HG02642 (cell line): ENCODE results near the gene WDR45B.
"Not testable (repeated sequence)": the region's sequence is repeated elsewhere in the genome, so short reads cannot be mapped to it uniquely, and the experiment has no call there.

Experiments
- ATAC-seq: cut with Tn5 transposase; IDR thresholded peaks from one replicate; pipeline ENCODE4 v1.9.1; 2021; ENCODE audit warnings: mild to moderate bottlenecking; ENCODE audit not compliant: unreplicated experiment, poor library complexity

WDR45B gene

DNA sequence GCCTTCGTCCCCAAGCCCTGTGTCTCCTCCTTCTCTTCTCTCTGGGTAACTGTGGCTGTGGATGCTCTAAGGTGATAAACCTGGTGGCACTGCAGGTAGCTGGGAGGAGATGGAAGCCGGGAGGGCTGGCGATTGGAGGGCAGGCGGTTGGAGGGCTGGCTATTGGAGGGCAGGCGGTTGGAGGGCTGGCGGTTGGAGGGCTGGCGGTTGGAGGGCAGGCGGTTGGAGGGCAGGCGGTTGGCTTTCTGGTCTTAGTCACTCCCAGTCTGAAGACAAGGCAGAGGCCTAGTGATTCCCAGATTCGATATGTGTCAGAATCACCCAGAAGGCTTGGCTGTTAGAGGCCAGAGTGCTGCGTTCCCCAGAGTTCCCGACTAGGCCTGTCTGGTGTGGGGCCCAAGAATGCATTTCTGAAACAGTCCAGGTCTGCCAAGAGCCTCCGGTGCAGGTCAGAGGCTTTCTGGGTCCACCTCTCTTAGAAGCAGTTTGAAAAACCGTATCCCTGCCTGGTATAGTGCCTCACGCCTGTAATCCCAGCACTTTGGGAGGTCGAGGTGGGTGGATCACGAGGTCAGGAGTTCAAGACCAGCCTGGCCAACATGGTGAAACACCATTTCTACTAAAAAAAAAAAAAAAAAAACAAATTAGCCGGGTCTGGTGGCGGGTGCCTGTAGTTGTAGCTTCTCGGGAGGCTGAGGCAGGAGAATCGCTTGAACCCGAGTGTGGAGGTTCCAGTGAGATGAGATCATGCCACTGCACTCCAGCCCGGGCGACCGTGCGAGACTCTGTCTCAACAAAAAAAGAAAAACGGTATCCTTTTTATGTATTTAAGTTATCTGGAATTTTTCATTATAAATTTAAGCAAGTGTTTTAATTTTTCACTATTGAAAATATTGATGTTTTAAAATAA is 59.7 kb downstream of the WDR45B start:
- no peak for ATAC-seq

DNA sequence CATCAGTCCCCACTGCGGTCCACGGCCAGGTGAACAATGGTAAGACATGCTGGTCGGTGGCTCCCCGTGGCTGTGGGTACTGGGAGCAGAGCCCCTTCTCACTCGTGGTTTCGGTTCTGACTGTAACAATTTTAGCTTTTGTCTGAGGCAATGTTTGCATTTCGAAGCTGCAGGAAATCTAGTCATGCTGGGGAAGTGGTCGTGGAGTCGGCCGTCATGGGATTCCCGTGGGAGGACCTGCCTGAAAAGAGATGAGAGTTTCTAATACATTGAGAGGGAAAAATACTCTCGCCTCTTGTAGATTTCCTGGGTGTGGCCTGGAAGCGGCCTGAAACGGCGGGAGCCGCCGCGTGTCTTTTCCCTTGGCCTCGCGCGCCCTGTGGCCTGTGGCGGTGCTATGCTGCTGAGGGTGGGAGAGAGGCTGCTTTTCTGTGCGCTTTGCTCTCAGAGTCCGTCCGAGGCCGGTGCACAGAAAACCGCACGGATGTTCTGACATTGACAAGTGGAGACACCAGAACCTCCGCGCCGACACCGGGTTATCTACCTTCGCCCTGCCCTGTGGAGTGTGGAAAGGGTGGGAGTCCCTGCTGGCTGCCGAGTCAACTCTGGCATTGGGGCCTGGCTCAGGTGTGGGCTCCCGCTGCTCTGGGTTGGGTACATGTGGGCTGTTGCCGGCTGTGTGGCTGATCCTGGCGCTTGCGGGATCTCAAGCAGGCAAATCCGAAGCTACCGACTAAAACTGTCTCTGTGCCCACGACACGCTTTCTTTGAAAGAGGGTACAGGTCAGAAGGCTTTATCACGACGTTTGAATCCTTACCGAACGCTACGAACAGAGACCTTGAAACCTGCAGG is 60.8 kb downstream of the WDR45B start:
- ATAC-seq = no peak

- ATAC-seq = no peak
Observed at GRCh38 chr17:82586576-82587233, 61.5 kb downstream of the WDR45B start.

DNA sequence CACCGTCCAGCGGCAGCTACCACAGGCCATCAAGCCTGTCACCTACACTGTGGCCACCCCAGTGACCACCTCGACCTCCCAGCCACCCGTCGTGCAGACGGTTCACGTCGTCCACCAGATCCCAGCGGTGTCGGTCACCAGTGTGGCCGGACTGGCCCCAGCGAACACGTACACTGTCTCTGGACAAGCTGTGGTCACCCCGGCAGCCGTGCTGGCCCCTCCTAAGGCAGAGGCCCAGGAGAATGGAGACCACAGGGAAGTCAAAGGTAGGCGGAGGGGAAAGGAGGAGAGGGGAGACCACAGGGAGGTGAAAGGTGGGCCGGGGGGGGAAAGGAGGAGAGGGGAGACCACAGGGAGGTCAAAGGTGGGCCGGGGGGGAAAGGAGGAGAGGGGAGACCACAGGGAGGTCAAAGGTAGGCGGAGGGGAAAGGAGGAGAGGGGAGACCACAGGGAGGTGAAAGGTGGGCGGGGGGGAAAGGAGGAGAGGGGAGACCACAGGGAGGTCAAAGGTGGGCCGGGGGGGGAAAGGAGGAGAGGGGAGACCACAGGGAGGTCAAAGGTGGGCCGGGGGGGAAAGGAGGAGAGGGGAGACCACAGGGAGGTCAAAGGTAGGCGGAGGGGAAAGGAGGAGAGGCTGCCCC is 62.2 kb downstream of the WDR45B start:
- not testable (repeated sequence) for ATAC-seq

DNA sequence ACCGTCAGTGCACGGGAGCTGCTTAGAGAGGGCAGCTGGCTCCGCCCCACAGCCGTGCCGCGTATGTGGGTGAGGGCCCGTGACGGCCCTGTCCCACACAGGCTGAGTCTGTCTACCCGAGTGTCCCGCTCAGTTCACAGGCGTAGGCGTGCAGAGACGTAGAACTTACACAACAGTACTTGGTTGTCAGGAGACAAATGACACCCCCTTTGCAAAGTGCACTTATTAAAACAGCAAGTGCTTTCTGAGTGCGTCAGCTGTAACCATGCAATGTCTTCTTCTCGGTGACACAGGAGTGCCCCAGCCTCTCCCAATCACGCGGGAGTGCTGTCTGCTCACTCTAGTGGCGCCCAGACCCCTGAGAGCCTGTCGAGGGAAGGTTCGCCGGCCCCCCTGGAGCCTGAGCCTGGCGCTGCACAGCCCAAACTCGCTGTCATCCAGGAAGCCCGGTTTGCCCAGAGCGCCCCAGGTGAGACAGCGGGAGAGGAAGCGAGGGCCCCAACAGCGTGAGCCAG is 64.5 kb downstream of the WDR45B start:
- ATAC-seq = no peak

DNA sequence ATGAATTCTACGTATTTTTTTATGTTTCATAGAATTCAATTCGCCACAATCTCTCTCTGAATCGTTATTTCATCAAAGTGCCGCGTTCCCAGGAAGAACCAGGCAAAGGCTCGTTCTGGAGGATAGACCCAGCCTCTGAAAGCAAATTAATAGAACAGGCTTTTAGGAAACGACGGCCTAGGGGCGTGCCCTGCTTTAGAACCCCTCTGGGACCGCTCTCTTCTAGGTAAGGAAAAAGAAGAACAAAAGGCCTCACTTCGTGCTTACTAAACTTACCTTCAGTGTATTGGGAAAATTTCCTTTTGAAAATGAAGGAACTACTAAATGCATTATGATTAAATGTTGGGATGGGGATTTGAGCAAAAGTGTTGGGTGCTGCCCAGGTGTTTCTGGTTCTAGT is 65.5 kb downstream of the WDR45B start:
- ATAC-seq = no peak

- ATAC-seq = no peak
Observed at GRCh38 chr17:82582213-82582612, 66.0 kb downstream of the WDR45B start.

DNA sequence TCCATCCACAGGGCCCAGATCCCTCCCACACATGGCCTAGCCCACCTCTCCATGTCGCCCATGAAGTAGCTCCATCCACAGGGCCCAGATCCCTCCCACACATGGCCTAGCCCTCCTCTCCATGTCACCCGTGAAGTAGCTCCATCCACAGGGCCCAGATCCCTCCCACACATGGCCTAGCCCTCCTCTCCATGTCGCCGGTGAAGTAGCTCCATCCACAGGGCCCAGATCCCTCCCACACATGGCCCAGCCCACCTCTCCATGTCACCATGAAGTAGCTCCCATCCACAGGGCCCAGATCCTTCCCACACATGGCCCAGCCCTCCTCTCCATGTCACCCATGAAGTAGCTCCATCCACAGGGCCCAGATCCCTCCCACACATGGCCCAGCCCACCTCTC is 68.3 kb downstream of the WDR45B start:
- ATAC-seq = not testable (repeated sequence)

GRCh38 chr17:82577300-82577699 is 70.9 kb downstream of the WDR45B start:
- ATAC-seq = no peak

DNA sequence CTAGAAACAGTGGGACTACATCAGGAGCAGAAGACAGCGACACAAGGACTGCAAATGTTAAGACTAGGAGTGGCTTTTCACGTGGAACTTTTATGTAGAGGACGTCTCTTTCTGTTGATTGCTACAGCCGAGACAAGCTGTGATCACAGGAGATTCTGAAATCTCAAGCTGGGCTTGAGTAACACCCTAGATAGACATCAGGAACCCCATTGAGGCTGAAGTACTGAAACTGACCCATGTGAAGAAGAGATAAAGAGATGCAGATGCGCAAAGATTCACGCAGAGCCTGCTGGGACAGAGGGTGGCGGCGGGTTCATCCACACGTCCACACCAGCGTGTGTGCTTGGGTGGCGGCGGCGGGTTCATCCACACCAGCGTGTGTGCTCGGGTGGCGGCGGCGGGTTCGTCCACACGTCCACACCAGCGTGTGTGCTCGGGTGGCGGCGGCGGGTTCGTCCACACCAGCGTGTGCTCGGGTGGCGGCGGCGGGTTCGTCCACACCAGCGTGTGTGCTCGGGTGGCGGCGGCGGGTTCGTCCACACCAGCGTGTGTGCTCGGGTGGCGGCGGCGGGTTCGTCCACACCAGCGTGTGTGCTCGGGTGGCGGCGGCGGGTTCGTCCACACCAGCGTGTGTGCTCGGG is 72.5 kb downstream of the WDR45B start:
- not testable (repeated sequence) for ATAC-seq

- ATAC-seq = no peak
Observed at GRCh38 chr17:82574041-82574440, 74.2 kb downstream of the WDR45B start.

GRCh38 chr17:82571855-82572254 is 76.4 kb downstream of the WDR45B start:
- no peak for ATAC-seq

DNA sequence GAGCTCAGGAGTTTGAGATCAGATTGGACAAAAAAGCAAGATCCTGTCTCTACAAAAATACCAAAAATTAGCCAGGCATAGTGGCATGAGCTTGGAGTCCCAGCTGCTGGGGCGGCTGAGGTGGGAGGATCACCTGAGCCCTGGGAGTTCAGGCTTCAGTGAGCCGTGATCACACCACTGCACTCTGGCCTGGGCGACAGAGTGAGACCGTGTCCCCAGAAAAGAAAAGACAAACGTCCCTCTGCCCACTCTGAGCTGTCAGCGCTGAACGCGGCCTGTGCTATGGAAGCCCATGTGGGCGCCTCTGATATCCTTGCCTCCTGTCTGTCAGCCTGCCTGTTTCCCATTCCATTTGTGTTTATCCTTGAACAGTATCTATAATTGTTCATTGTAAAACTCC is 78.0 kb downstream of the WDR45B start:
- ATAC-seq = no peak

DNA sequence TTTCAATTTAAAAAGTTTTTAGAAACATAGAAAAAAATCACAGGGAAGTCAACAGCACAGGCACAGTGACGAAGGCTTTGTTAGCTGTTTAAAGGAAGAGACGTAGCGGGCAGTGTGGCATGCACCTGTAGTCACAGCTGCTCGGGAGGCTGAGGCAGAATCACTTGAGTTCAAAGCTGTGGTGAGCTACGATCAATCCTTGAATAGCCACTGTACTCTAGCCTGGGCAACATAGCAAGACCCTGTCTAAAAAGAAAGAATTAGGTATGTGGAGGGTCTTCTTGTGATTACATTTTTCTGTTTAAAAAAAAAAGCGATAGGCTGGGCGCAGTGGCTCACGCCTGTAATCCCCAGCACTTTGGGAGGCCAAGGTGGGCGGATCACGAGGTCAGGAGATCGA is 78.6 kb downstream of the WDR45B start:
- no peak for ATAC-seq

DNA sequence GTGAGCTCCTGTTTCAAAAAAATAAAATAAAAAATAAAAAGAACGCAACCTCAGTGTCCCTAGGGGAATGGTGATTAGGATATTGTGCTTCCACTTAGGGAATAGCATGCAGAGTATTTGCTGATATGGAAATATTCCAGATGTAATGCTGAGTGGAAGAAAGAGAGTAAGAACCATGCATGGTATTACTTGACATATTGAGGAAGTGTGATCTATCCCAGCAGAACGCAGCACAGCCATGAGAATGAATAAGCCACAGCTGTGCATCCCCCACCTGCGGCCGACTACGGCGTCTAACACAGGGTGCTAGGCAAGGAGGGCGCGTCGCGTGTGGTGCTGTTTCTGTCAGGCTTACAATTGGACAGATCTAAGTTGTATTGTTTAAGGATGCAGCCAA is 79.2 kb downstream of the WDR45B start:
- ATAC-seq = no peak

DNA sequence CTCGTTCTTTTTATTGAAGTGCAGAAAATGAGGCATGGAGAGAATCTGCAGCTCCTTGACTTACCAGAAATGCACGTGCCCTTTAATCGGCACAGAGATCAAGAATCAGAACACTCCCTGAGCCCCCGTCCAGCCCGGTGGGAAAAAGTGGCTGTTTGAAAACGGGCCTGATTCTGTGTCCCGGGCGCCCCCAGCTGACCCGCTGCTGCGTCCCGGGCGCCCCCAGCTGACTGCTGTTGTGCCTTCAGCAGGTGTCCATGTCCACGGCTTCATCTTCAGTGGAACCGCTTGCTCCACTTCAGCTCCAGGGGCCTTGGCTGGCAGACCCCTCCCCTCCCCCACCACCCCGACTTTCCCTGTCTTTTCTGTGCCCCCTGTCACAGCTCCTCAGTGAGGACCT is 81.0 kb downstream of the WDR45B start:
- no peak for ATAC-seq

DNA sequence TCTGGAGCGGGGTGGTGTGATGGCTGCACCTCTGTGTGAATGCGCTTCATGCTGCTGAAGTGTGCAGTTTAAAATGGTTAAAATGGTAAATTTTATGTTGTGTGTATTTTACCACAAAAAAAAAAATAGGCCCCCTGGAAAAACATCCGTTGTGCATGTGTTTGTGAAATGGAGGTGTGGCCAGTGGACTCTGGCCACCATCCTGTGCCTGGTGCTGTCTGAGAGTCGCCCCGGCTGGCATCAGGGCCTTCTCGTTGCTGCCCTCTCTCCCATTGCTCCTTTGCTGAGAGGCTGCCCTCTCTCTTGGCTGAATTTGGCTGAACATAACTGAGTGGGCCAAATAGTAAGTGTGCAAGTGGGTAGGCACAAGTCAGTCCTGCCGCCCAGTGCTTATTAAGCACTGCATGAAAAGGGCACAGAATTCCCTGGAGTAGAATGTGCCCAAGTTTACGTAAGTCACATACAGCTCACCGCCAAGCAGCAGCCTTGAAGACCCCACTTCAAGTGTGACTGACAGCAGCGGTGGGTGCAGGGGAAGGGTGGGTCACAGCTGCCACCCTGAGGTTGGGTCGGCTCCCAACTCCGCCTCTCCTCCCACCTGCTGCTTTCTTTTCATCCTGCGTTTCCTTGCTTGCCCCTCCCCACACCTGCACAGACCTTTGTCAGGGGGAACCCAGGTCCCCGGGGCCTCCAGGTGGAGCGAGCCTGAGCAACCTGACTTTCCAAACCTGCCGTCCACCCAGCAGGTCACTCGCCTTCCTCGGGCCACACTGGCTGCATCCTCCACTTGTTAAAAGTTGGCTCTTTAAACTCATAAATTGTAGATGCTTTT is 81.9 kb downstream of the WDR45B start:
- no peak for ATAC-seq

DNA sequence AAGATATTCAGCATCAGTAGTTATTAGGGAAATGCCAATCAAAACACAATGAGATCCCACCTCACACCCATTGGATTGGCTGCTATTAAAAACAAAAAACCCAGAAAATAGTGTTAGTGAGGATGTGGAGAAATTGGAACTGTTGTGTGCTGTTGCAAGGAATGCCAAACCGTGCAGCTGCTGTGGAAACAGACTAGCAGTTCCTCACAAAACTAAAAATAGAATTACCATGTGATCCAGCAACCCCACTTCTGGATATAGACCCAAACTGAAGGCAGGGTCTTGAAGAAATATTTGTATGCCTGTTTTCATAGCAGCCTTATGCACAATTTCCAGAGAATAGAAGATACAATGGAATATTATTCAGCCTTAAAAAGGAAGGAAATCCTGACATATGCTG is 82.7 kb downstream of the WDR45B start:
- ATAC-seq = no peak
